ENCODE results near the gene VAV3. TPM values are rescaled to one million over a fixed set of nuclear protein-coding genes. Genes with fewer than 3 reads are reported as not detected.

The VAV3 gene
- total and polyA plus RNA-seq, 2 donors from 2014 or later: 61.6 to 87.5 TPM

DNA sequence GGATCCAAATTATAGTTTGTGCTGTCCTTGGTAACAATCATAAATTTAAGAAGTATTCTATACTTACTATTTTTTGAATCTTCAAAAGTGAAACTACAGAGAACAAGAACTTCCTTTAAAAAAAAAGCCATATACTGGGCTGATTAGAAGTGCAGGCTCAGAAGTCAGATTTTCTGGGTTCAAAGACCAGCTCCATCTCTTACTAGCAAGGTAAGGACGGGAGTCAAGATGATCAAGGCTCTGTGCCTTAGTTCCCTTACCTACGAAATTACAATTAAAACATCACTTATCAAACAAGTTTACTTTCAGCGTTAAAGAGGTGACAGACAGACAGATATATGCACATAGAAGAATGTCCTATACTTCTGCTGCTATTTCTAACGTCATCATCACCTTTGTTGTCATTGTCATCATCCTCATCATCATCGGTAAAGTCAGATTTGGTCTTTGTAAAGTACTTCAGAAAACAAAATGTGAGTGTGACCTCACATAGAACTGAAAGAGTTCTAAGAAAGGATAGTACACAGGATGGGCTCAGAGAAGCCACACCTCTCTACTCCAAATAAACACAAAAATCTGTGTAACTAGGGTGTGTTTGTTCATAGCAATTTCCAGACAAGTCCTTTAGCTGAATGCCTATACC is 178.7 kb downstream of the VAV3 start:
- no peaks in the 10 kb centered on the region for H3K4me1 ChIP-seq (ENCODE audit: control insufficient read depth in 2 of 3, insufficient read depth in 2 of 3, low read depth in 1 of 3, low read length in 3 of 3)
- intact Hi-C loops (cut with DNase I): no loop called here
- no peak for DNase-seq
- H3K27ac ChIP-seq (ENCODE audit: low read depth in 2 of 2, low read length in 2 of 2): no peak overlapping the region
- no peaks in the 10 kb centered on the region for H3K36me3 ChIP-seq (ENCODE audit: control insufficient read depth in 2 of 3, insufficient read depth in 3 of 3, low read length in 3 of 3)
- no peak overlapping the region for H3K4me3 ChIP-seq (ENCODE audit: low read length in 3 of 3)
- no peak overlapping the region for H3K9ac ChIP-seq (ENCODE audit: low read length in 3 of 3)
- H3K9me3 ChIP-seq (ENCODE audit: control insufficient read depth in 2 of 3, insufficient read depth in 1 of 3, low read length in 3 of 3): no peaks in the 10 kb centered on the region
- TF ChIP-seq CTCF (IDR thresholded peaks at IDR 0.05; ENCODE audit: borderline replicate concordance, extremely low read depth, insufficient read depth): no peak
- no peak for FAIRE-seq
- no peaks in the 10 kb centered on the region for H3K27me3 ChIP-seq (ENCODE audit: control insufficient read depth, insufficient read depth, low read length)

DNA sequence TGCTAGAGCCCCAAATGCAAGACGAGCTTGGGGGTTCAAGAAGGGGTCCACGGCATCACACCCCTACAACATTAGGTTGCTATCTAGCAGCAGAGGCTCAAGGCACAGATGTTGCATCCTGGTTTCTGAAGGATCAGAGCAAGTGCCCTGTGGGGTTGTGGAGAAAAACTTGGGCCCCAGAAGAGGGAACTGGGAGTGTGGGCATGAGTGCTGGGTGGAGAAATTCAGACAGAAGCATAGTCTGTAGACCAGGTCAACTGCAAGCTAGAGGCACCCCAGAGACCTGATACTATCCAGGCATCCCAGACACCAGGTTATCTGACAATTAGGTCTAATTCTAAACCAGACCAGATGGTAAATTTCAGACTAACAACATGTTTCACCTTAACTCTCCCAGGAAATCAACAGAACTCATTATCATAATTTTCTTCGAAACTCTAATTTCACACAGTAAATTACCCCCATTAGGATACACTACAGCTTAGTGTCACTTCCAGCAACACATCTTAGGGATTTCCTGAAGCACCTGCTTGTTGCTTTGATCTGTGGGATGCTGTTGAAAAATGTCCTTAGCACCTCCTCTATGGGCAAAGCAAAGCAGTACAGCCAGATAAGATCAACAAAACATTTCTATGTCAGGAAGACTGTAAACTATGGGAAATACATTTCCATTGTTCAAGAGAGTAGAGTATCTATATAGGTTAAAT is 179.3 kb downstream of the VAV3 start:
- Histone ChIP-seq H3K27ac (ENCODE audit: low read depth in 2 of 2, low read length in 2 of 2) (no peak overlapping the region), H3K9me3 (ENCODE audit: control insufficient read depth in 2 of 3, insufficient read depth in 1 of 3, low read length in 3 of 3) (no peaks in the 10 kb centered on the region), H3K4me1 (ENCODE audit: control insufficient read depth in 2 of 3, insufficient read depth in 2 of 3, low read depth in 1 of 3, low read length in 3 of 3) (no peaks in the 10 kb centered on the region), H3K27me3 (ENCODE audit: control insufficient read depth, insufficient read depth, low read length) (no peaks in the 10 kb centered on the region), H3K36me3 (ENCODE audit: control insufficient read depth in 2 of 3, insufficient read depth in 3 of 3, low read length in 3 of 3) (no peaks in the 10 kb centered on the region), H3K4me3 (ENCODE audit: low read length in 3 of 3) (no peak overlapping the region), H3K9ac (ENCODE audit: low read length in 3 of 3) (no peak overlapping the region)
- intact Hi-C loops (cut with DNase I): no loop called here
- DNase-seq: no peak
- no peak for FAIRE-seq
- TF ChIP-seq CTCF (IDR thresholded peaks at IDR 0.05; ENCODE audit: borderline replicate concordance, extremely low read depth, insufficient read depth): no peak

- no peak overlapping the region for H3K27ac ChIP-seq (ENCODE audit: low read depth in 2 of 2, low read length in 2 of 2)
- H3K4me3 ChIP-seq (ENCODE audit: low read length in 3 of 3): no peak overlapping the region
- no peaks in the 10 kb centered on the region for H3K4me1 ChIP-seq (ENCODE audit: control insufficient read depth in 2 of 3, insufficient read depth in 2 of 3, low read depth in 1 of 3, low read length in 3 of 3)
- no peaks in the 10 kb centered on the region for H3K36me3 ChIP-seq (ENCODE audit: control insufficient read depth in 2 of 3, insufficient read depth in 3 of 3, low read length in 3 of 3)
- DNase-seq: peak in 3 of 5 donors; percentile 19 to 84 (median 78)
- TF ChIP-seq CTCF (IDR thresholded peaks at IDR 0.05; ENCODE audit: borderline replicate concordance, extremely low read depth, insufficient read depth): peak; percentile 47
- H3K9ac ChIP-seq (ENCODE audit: low read length in 3 of 3): no peak overlapping the region
- peak; percentile 95 for FAIRE-seq
- intact Hi-C loops (cut with DNase I): loop anchor here (5.0 kb wide), 1 partner anchor 345 kb away; no protein-coding TSS in a partner anchor
- H3K27me3 ChIP-seq (ENCODE audit: control insufficient read depth, insufficient read depth, low read length): no peaks in the 10 kb centered on the region
- no peaks in the 10 kb centered on the region for H3K9me3 ChIP-seq (ENCODE audit: control insufficient read depth in 2 of 3, insufficient read depth in 1 of 3, low read length in 3 of 3)
Observed at GRCh38 chr1:107782217-107782845, 182.6 kb downstream of the VAV3 start.
